Diencephalon (tissue), 1 donor: ENCODE results near the gene KLRC3. TPM values are rescaled to one million over a fixed set of nuclear protein-coding genes. Genes with fewer than 3 reads are reported as not detected.

ENCODE experiments used
- total RNA-seq: library from RNA; depleted of rRNA; stranded (reverse); fragments of >200 nt; gene quantifications from one replicate; pipeline ENCODE4 v1.2.3, GENCODE V29; 2014

Gene KLRC3
- 5.5 TPM for total RNA-seq

DNA sequence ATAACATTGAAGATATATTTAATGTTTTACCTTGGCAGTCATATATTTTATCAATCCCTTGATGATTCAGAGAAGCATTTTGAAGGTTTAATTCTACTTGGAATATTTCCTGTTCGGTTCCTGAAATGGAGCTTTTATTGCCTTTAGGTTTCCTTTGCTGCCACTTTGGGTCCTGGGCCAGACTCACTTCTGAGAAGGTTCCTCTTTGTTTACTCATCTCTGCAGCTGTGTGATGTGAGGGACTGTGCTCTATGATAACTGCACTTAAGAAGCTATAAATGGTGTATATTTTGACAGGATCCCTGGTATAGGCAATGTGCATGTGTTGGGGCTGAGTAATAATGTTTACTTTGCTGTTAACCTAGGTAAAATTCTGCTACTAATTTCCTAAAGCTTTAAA lies at the start of gene KLRC3:
Gene KLRC3, minus strand, starts transcription at position 262 of the 400 bp plus-strand sequence. Its CDS starts 45 bp downstream, at position 217.

DNA sequence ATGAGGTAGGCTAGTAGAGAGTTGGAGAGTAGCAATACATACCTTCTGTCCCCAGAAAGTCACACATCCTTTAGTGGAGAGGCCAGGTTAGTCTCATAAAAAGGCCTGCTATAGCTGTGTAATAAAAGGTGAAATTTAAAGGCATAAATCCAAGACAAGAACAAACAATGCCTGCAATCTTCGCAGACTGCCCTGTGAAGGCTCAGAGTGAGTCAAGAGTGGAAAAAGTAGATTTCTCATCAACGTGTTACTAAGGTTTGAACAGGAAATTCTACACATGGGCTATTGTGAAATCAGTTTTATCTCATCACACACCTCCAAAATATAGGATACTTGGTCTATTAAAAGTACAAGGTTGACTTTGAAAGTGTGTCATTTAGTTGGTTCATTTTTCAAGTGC lies 32.8 kb upstream of the KLRC3 start, which contains the start of gene KLRC1:
Gene KLRC1, minus strand, starts transcription at position 222 of the 400 bp plus-strand sequence. CDS start 2,221 bp downstream, outside the sequence.

DNA sequence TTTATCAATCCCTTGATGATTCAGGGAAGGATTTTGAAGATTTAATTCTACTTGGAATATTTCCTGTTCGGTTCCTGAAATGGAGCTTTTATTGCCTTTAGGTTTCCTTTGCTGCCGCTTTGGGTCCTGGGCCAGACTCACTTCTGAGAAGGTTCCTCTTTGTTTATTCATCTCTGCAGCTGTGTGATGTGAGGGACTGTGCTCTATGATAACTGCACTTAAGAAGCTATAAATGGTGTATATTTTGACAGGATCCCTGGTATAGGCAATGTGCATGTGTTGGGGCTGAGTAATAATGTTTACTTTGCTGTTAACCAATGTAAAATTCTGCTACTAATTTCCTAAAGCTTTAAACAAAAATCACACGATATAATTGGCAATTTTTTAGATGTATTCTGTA lies 15.4 kb upstream of the KLRC3 start, which contains the start of gene KLRC2:
Gene KLRC2, minus strand, starts transcription at position 195 of the 400 bp plus-strand sequence. Its CDS starts 24 bp downstream, at position 171.

DNA sequence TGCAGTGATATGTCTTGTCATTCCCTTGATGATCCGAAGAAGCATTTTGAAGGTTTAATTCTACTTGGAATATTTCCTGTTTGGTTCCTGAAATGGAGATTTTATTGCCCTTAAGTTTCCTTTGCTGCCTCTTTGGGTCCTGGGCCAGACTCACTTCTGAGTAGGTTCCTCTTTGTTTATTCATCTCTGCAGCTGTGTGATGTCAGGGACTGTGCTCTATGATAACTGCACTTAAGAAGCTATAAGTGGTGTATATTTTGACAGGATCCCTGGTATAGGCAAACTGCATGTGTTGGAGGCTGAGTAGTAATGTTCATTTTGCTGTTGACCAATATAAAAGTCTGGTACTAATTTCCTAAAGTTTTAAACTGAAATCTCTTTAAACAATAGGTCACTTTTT lies 11.0 kb downstream of the KLRC3 start, which contains the start of gene KLRC4:
Gene KLRC4, minus strand, starts transcription at position 366 of the 400 bp plus-strand sequence. Its CDS starts 182 bp downstream, at position 184.

GRCh38 chr12:10389904-10390303 lies 30.5 kb downstream of the KLRC3 start, which contains the start of gene KLRK1:
TSS of gene KLRK1 (minus strand) at chr12:10390041. CDS start at chr12:10388810, 1,231 bp downstream.

Other genes starting within 250 kb of the KLRC3 start
- gene OLR1, start 248.5 kb downstream of the KLRC3 start, total RNA-seq = 16.4 TPM
- gene TMEM52B, start 241.6 kb downstream of the KLRC3 start, total RNA-seq = 2.3 TPM
- 85.3 TPM for gene GABARAPL1, start 207.7 kb downstream of the KLRC3 start, total RNA-seq
- under 0.01 TPM for gene KLRD1, start 112.7 kb downstream of the KLRC3 start, total RNA-seq
- gene KLRK1, start 30.6 kb downstream of the KLRC3 start, total RNA-seq = 0.92 TPM
- gene KLRC4, start 10.8 kb downstream of the KLRC3 start, total RNA-seq = 1.2 TPM
- gene KLRC2, start 15.4 kb upstream of the KLRC3 start, total RNA-seq = 4.4 TPM
- gene KLRC1, start 32.8 kb upstream of the KLRC3 start, total RNA-seq = not detected
- 0.92 TPM for gene EIF2S3B, start 85.3 kb upstream of the KLRC3 start, total RNA-seq
- gene MAGOHB, start 193.0 kb upstream of the KLRC3 start, total RNA-seq = 15.9 TPM